B cell (primary cell): Measurements from ENCODE around the gene NDUFS6. TPM values are rescaled to one million over a fixed set of nuclear protein-coding genes. Genes with fewer than 3 reads are reported as not detected.

ENCODE experiments used
- ATAC-seq: fragments of 200-7000 bp; cut with Tn5 transposase; one replicate; pipeline ENCODE4 v1.10.0; 2021; ENCODE audit warnings: low read depth, mild to moderate bottlenecking, moderate number of reproducible peaks, moderate library complexity
- CTCF ChIA-PET: fragments of 350-600 bp; sonication (Branson Sonifier 250); formaldehyde crosslinking; loops from one replicate; lab custom pipeline; 2021; ENCODE audit warnings: antibody characterized with exemption, inconsistent platforms; lab: Charles Lee
- POLR2A ChIA-PET: fragments of 350-600 bp; sonication (Branson Sonifier 250); formaldehyde crosslinking; loops from one replicate; lab custom pipeline; 2021; ENCODE audit warnings: antibody characterized with exemption; lab: Charles Lee
- DNase-seq: peaks from one replicate; pipeline ENCODE4 v3.0.0; 2013
- H2AFZ ChIP-seq: 2 replicates; pipeline ENCODE4 v1.6.1; 2012; ENCODE audit warnings: mild to moderate bottlenecking, low read depth, low read length; ENCODE audit not compliant: insufficient read depth, poor library complexity, severe bottlenecking
- H3K27ac ChIP-seq, 2 donors: 1 replicate in 1 of 2; 2 replicates in 1 of 2; pipeline ENCODE4 v1.5.1; 2012 to 2013; ENCODE audit warnings: low read length in 2 of 2, mild to moderate bottlenecking in 2 of 2, moderate library complexity in 1 of 2
- H3K27me3 ChIP-seq, 4 experiments: fragments of 200-600 bp in 1 of 4; sonication (generic) in 1 of 4; replicated peaks in 1 of 4; 1 replicate in 2 of 4; 2 replicates in 2 of 4; pipeline versions ENCODE4 v1.6.1 to v1.7.0; 2013 to 2016; ENCODE audit warnings: low read length in 3 of 4, mild to moderate bottlenecking in 2 of 4, mixed read lengths in 1 of 4, moderate library complexity in 1 of 4; ENCODE audit not compliant: insufficient read depth in 4 of 4, control insufficient read depth in 3 of 4; ENCODE audit errors: control extremely low read depth in 1 of 4
- H3K36me3 ChIP-seq, 2 experiments: replicated peaks in 1 of 2; 1 replicate in 1 of 2; 2 replicates in 1 of 2; pipeline versions ENCODE4 v1.6.1 to v1.7.1; 2013; ENCODE audit warnings: low read length in 1 of 2; ENCODE audit not compliant: insufficient read depth in 2 of 2, control insufficient read depth in 1 of 2; ENCODE audit errors: control extremely low read depth in 1 of 2, extremely low read depth in 1 of 2
- H3K4me1 ChIP-seq, 2 donors: fragments of 200-600 bp in 1 of 2; sonication (generic) in 1 of 2; 1 replicate in 1 of 2; 2 replicates in 1 of 2; pipeline versions ENCODE4 v1.5.1 to v1.6.1; 2013 to 2017; ENCODE audit warnings: low read length in 2 of 2; ENCODE audit not compliant: control insufficient read depth in 2 of 2, insufficient read depth in 2 of 2
- H3K4me2 ChIP-seq: replicated peaks from 2 replicates; pipeline ENCODE3; 2012; ENCODE audit warnings: mild to moderate bottlenecking, low read depth, low read length; ENCODE audit not compliant: poor library complexity, severe bottlenecking
- H3K4me3 ChIP-seq, 5 experiments: fragments of 200-600 bp in 1 of 5; sonication (generic) in 1 of 5; 1 replicate in 3 of 5; 2 replicates in 2 of 5; pipeline versions ENCODE4 v1.5.1 to v1.7.0; 2011 to 2016; ENCODE audit warnings: low read length in 4 of 5, mild to moderate bottlenecking in 4 of 5, low read depth in 2 of 5, control low read depth in 1 of 5, moderate library complexity in 1 of 5; ENCODE audit not compliant: insufficient read depth in 1 of 5; ENCODE audit errors: control extremely low read depth in 1 of 5, extremely low read depth in 1 of 5
- H3K79me2 ChIP-seq: fragments of 200-600 bp; sonication (generic); one replicate; pipeline ENCODE4 v1.6.0; 2016; ENCODE audit warnings: low read length; ENCODE audit not compliant: control insufficient read depth, insufficient read depth
- H3K9ac ChIP-seq: fragments of 200-600 bp; sonication (generic); 2 replicates; pipeline ENCODE4 v1.6.1; 2017; ENCODE audit warnings: mild to moderate bottlenecking, low read length, moderate library complexity
- H3K9me3 ChIP-seq, 3 donors: one replicate each; pipeline versions ENCODE4 v1.6.1 to v1.7.1; 2013; ENCODE audit warnings: low read length in 2 of 3; ENCODE audit not compliant: control insufficient read depth in 2 of 3, insufficient read depth in 1 of 3; ENCODE audit errors: control extremely low read depth in 1 of 3
- H4K20me1 ChIP-seq: 2 replicates; pipeline ENCODE4 v1.6.0; 2012; ENCODE audit warnings: mild to moderate bottlenecking, low read length; ENCODE audit not compliant: insufficient read depth, control insufficient read depth, poor library complexity, severe bottlenecking
- H3K27ac Mint-ChIP-seq: one replicate; pipeline ENCODE4 v1.8.0; 2021; ENCODE audit warnings: mixed read lengths
- H3K27me3 Mint-ChIP-seq: one replicate; pipeline ENCODE4 v1.8.0; 2021; ENCODE audit warnings: mixed read lengths
- H3K4me1 Mint-ChIP-seq: one replicate; pipeline ENCODE4 v1.8.0; 2021; ENCODE audit warnings: mixed read lengths
- H3K4me3 Mint-ChIP-seq: one replicate; pipeline ENCODE4 v1.8.0; 2021; ENCODE audit warnings: mixed read lengths
- H3K9me3 Mint-ChIP-seq: one replicate; pipeline ENCODE4 v1.8.0; 2022; ENCODE audit warnings: mixed read lengths; ENCODE audit not compliant: insufficient read depth
- CTCF ChIP-seq: fragments of 200-600 bp; IDR thresholded peaks from one replicate; pipeline ENCODE4 v1.8.0; 2022; ENCODE audit warnings: antibody characterized with exemption, mild to moderate bottlenecking
- EZH2 ChIP-seq: IDR thresholded peaks from 2 replicates; pipeline ENCODE4 v1.6.1; 2012; ENCODE audit warnings: borderline replicate concordance, low read depth, mild to moderate bottlenecking, moderate library complexity, low read length; ENCODE audit not compliant: insufficient read depth, poor library complexity, severe bottlenecking
- whole genome bisulfite sequencing: methylation state at CpG from one replicate; pipeline ENCODE4 v1.1.5; 2013; ENCODE audit warnings: missing lambda C conversion rate; ENCODE audit not compliant: insufficient coverage; 5-methylcytosine and 5-hydroxymethylcytosine counted together
- intact Hi-C: fragments of 100-400 bp; cut with micrococcal nuclease; formaldehyde crosslinking; loops from one replicate; pipeline ENCODE4 v1.10.0; 2022
- polyA plus RNA-seq: library from polyadenylated mRNA; depleted of rRNA; stranded (reverse); fragments of >200 nt; gene quantifications from 2 replicates; pipeline ENCODE4 v1.2.3, GENCODE V29; 2012
- total RNA-seq, 2 donors: library from RNA; stranded (reverse); fragments of 120-200 nt in 1 of 2; gene quantifications; 1 replicate in 1 of 2; 2 replicates in 1 of 2; pipeline versions ENCODE4 v1.2.3 to v1.2.4, GENCODE V29; 2013 to 2022

NDUFS6 gene
- total and polyA plus RNA-seq, 2 donors (not counting 1 experiment from before 2014, with no cell fraction given), result 16.9 to 18.0 TPM

- ChIA-PET CTCF (no interaction called here), POLR2A (no interaction called here)
- no peaks in the 10 kb centered on the region for H3K36me3 ChIP-seq
- WGBS, result 59% methylated on average over 5 of the region's 8 CpGs
- no peak for DNase-seq
- no peaks in the 10 kb centered on the region for H3K79me2 ChIP-seq
- H3K4me1 Mint-ChIP-seq, result no peaks in the 10 kb centered on the region
- no peak for ATAC-seq
- H2AFZ ChIP-seq, result no peak overlapping the region
- H3K27me3 ChIP-seq, result peaks cover 0 to 20% (median 2%) of the 10 kb centered on the region in 4 experiments
- peaks cover 0 to 2% (median 0%) of the 10 kb centered on the region in 3 donors for H3K9me3 ChIP-seq
- H3K4me1 ChIP-seq, result no peaks in the 10 kb centered on the region
- H3K27ac Mint-ChIP-seq, result no peak overlapping the region
- no peak overlapping the region for H3K4me3 Mint-ChIP-seq
- peaks cover 32% of the 10 kb centered on the region for H3K27me3 Mint-ChIP-seq
- no peak overlapping the region for H3K4me2 ChIP-seq
- H3K27ac ChIP-seq, result no peak overlapping the region
- no peak for TF ChIP-seq CTCF
- no peak for TF ChIP-seq EZH2
- no peaks in the 10 kb centered on the region for H3K9me3 Mint-ChIP-seq
- intact Hi-C loops, result no loop called here
- H3K4me3 ChIP-seq, result no peak overlapping the region
- H3K9ac ChIP-seq, result no peak overlapping the region
- H4K20me1 ChIP-seq, result no peaks in the 10 kb centered on the region
Measured at GRCh38 chr5:1853531-1853930, 52.3 kb downstream of the NDUFS6 start.

- H3K4me2 ChIP-seq, result no peak overlapping the region
- H3K9ac ChIP-seq, result no peak overlapping the region
- ATAC-seq, result no peak
- no peak overlapping the region for H3K27ac ChIP-seq
- H3K4me1 ChIP-seq, result no peaks in the 10 kb centered on the region
- H2AFZ ChIP-seq, result no peak overlapping the region
- H3K36me3 ChIP-seq, result no peaks in the 10 kb centered on the region
- no peaks in the 10 kb centered on the region for H3K9me3 Mint-ChIP-seq
- no peaks in the 10 kb centered on the region for H4K20me1 ChIP-seq
- TF ChIP-seq EZH2, result no peak
- TF ChIP-seq CTCF, result no peak
- POLR2A ChIA-PET, result no interaction called here
- CTCF ChIA-PET, result no interaction called here
- 47% methylated on average over 2 of the region's 3 CpGs for WGBS
- peaks cover 0 to 2% (median 0%) of the 10 kb centered on the region in 3 donors for H3K9me3 ChIP-seq
- H3K79me2 ChIP-seq, result no peaks in the 10 kb centered on the region
- H3K4me3 ChIP-seq, result no peak overlapping the region
- H3K27me3 ChIP-seq, result peaks cover 0 to 20% (median 2%) of the 10 kb centered on the region in 4 experiments
- no peak for DNase-seq
- intact Hi-C loops, result no loop called here
- no peak overlapping the region for H3K4me3 Mint-ChIP-seq
- peaks cover 27% of the 10 kb centered on the region for H3K27me3 Mint-ChIP-seq
- H3K4me1 Mint-ChIP-seq, result no peaks in the 10 kb centered on the region
- no peak overlapping the region for H3K27ac Mint-ChIP-seq
Measured at GRCh38 chr5:1855075-1855474, 53.9 kb downstream of the NDUFS6 start.
